HCT116 (cell line): ENCODE results near the gene UAP1. TPM values are rescaled to one million over a fixed set of nuclear protein-coding genes. Genes with fewer than 3 reads are reported as not detected.

ENCODE experiments used
- ATAC-seq: fragments of 200-7000 bp; cut with Tn5 transposase; 2 replicates; pipeline ENCODE4 v1.9.1; 2020; ENCODE audit warnings: mild to moderate bottlenecking, moderate library complexity
- BruUV-seq: library from RNA; stranded (reverse); fragments of 400-500 nt; replicated peaks from 2 replicates; lab custom pipeline; 2021; lab: Mats Ljungman, UMichigan
- CTCF ChIA-PET: fragments of 300-600 bp; sonication (Branson Sonifier 250); formaldehyde crosslinking; loops from one replicate; lab custom pipeline; 2021; ENCODE audit warnings: antibody characterized with exemption; lab: Charles Lee
- POLR2A ChIA-PET: fragments of 300-600, 350-600 bp; sonication (Branson Sonifier 250); formaldehyde crosslinking; loops from one replicate; lab custom pipeline; 2021; ENCODE audit warnings: antibody characterized with exemption; lab: Charles Lee
- RAD21 ChIA-PET, 2 experiments: fragments of 300-600 bp; sonication (Branson Sonifier 250); formaldehyde crosslinking; loops; one replicate each; lab custom pipeline; 2023; ENCODE audit warnings: low total read pairs in 2 of 2; ENCODE audit not compliant: uncharacterized antibody in 2 of 2, unreplicated experiment in 2 of 2, low non-redundant PET in 1 of 2; lab: Charles Lee
- DNase-seq: peaks from one replicate; pipeline ENCODE4 v3.0.0-alpha.2; 2010; ENCODE audit warnings: low read depth, low spot score
- H2AFZ ChIP-seq: fragments of 200-600 bp; shearing (Covaris generic), sonication (generic); 2 replicates; pipeline ENCODE4 v1.6.1; 2017; ENCODE audit warnings: low read depth, mixed run types, mixed read lengths, antibody characterized with exemption, low read length; ENCODE audit not compliant: poor library complexity, severe bottlenecking
- H3K27ac ChIP-seq: 2 replicates; pipeline ENCODE4 v1.5.1; 2012; ENCODE audit warnings: low read depth, low read length
- H3K27me3 ChIP-seq: fragments of 200-600 bp; sonication (generic); 2 replicates; pipeline ENCODE4 v1.6.1; 2016; ENCODE audit warnings: mixed run types, low read length, mixed read lengths; ENCODE audit not compliant: insufficient read depth
- H3K36me3 ChIP-seq, 2 experiments: fragments of 200-500 bp in 1 of 2; fragments of 200-600 bp in 1 of 2; sonication (Bioruptor generic) in 1 of 2; sonication (generic) in 1 of 2; 2 replicates each; pipeline versions ENCODE4 v1.5.1 to v1.6.1; 2014 to 2016; ENCODE audit warnings: low read length in 2 of 2, inconsistent platforms in 1 of 2, mixed read lengths in 1 of 2, mixed run types in 1 of 2; ENCODE audit not compliant: insufficient read depth in 2 of 2, control insufficient read depth in 1 of 2
- H3K4me1 ChIP-seq, 2 experiments: fragments of 200-600 bp in 1 of 2; sonication (generic) in 1 of 2; 2 replicates each; pipeline versions ENCODE4 v1.5.1 to v1.6.1; 2012 to 2017; ENCODE audit warnings: low read length in 2 of 2, inconsistent platforms in 1 of 2, mild to moderate bottlenecking in 1 of 2, mixed read lengths in 1 of 2, mixed run types in 1 of 2, moderate library complexity in 1 of 2; ENCODE audit not compliant: insufficient read depth in 2 of 2, control insufficient read depth in 1 of 2
- H3K4me2 ChIP-seq: fragments of 200-600 bp; sonication (generic); 2 replicates; pipeline ENCODE4 v1.6.1; 2017; ENCODE audit warnings: mixed run types, low read length, mixed read lengths
- H3K4me3 ChIP-seq, 2 experiments: fragments of 200-600 bp in 1 of 2; sonication (generic) in 1 of 2; replicated peaks in 1 of 2; 2 replicates each; pipeline ENCODE4 v1.5.1; 2011 to 2016; ENCODE audit warnings: low read length in 2 of 2, control low read depth in 1 of 2, low read depth in 1 of 2, mild to moderate bottlenecking in 1 of 2, mixed read lengths in 1 of 2, mixed run types in 1 of 2
- H3K79me2 ChIP-seq: fragments of 200-600 bp; sonication (generic); 2 replicates; pipeline ENCODE4 v1.6.1; 2017; ENCODE audit warnings: mild to moderate bottlenecking, mixed run types, low read length, moderate library complexity, mixed read lengths; ENCODE audit not compliant: insufficient read depth
- H3K9ac ChIP-seq: fragments of 200-600 bp; sonication (generic); 2 replicates; pipeline ENCODE4 v1.6.1; 2016; ENCODE audit warnings: low read length, mixed read lengths
- H3K9me2 ChIP-seq: fragments of 200-600 bp; sonication (generic), shearing (Covaris generic); 2 replicates; pipeline ENCODE4 v1.6.1; 2017; ENCODE audit warnings: mixed run types, mild to moderate bottlenecking, moderate library complexity; ENCODE audit not compliant: insufficient read depth
- H3K9me3 ChIP-seq, 2 experiments: fragments of 200-500 bp in 1 of 2; fragments of 200-600 bp in 1 of 2; sonication (Bioruptor generic) in 1 of 2; sonication (generic) in 1 of 2; 2 replicates each; pipeline ENCODE4 v1.6.1; 2014 to 2017; ENCODE audit warnings: low read length in 2 of 2, mixed read lengths in 2 of 2, inconsistent platforms in 1 of 2, low read depth in 1 of 2, mild to moderate bottlenecking in 1 of 2, mixed run types in 1 of 2, moderate library complexity in 1 of 2; ENCODE audit not compliant: control insufficient read depth in 1 of 2, insufficient read depth in 1 of 2
- H4K20me1 ChIP-seq: fragments of 200-600 bp; sonication (generic), shearing (Covaris generic); 2 replicates; pipeline ENCODE4 v1.6.1; 2017; ENCODE audit warnings: mixed run types, mild to moderate bottlenecking, moderate library complexity; ENCODE audit not compliant: insufficient read depth
- ATF3 ChIP-seq: IDR thresholded peaks from 2 replicates; pipeline ENCODE4 v1.6.1; 2012
- CEBPB ChIP-seq: IDR thresholded peaks from 2 replicates; pipeline ENCODE4 v1.6.1; 2012; ENCODE audit warnings: low read depth
- CTCF ChIP-seq, 3 experiments: fragments of 200-600 bp in 1 of 3; sonication (generic) in 1 of 3; IDR thresholded peaks in 2 of 3; conservative IDR thresholded peaks in 1 of 3; 2 replicates each; pipeline ENCODE4 v1.5.1; 2012 to 2017; ENCODE audit warnings: low read depth in 2 of 3, low read length in 2 of 3, antibody characterized with exemption in 1 of 3, borderline replicate concordance in 1 of 3, control low read depth in 1 of 3, mild to moderate bottlenecking in 1 of 3, mixed read lengths in 1 of 3, mixed run types in 1 of 3, moderate library complexity in 1 of 3; ENCODE audit not compliant: insufficient read depth in 1 of 3
- EGR1 ChIP-seq: IDR thresholded peaks from 2 replicates; pipeline ENCODE4 v1.6.1; 2012; ENCODE audit warnings: low read depth
- ELF1 ChIP-seq: IDR thresholded peaks from 2 replicates; pipeline ENCODE4 v1.6.1; 2012; ENCODE audit warnings: low read depth, borderline replicate concordance
- EZH2 ChIP-seq: fragments of 200-600 bp; sonication (generic); IDR thresholded peaks from 2 replicates; pipeline ENCODE4 v1.6.1; 2017; ENCODE audit warnings: antibody characterized with exemption, mixed run types
- EZH2phosphoT487 ChIP-seq: fragments of 200-600 bp; IDR thresholded peaks from 2 replicates; pipeline ENCODE4 v1.6.1; 2018; ENCODE audit warnings: antibody characterized with exemption, borderline replicate concordance
- FOSL1 ChIP-seq: IDR thresholded peaks from 2 replicates; pipeline ENCODE4 v1.6.1; 2012; ENCODE audit warnings: low read depth
- POLR2A ChIP-seq: IDR thresholded peaks from 2 replicates; pipeline ENCODE4 v1.7.0; 2011; ENCODE audit warnings: borderline replicate concordance; ENCODE audit not compliant: insufficient read depth, insufficient read length; ENCODE audit errors: extremely low read depth
- POLR2AphosphoS5 ChIP-seq: IDR thresholded peaks from 2 replicates; pipeline ENCODE4 v1.6.1; 2011; ENCODE audit warnings: mild to moderate bottlenecking, low read depth, low read length, moderate library complexity
- RAD21 ChIP-seq: IDR thresholded peaks from 2 replicates; pipeline ENCODE4 v1.6.1; 2012; ENCODE audit warnings: low read depth, mild to moderate bottlenecking
- REST ChIP-seq: IDR thresholded peaks from 2 replicates; pipeline ENCODE4 v1.6.1; 2012; ENCODE audit warnings: low read depth
- SIN3A ChIP-seq: IDR thresholded peaks from 2 replicates; pipeline ENCODE4 v1.6.1; 2012; ENCODE audit warnings: low read depth
- SP1 ChIP-seq: IDR thresholded peaks from 2 replicates; pipeline ENCODE4 v1.6.1; 2012; ENCODE audit warnings: low read depth
- SRF ChIP-seq: IDR thresholded peaks from 2 replicates; pipeline ENCODE4 v1.6.1; 2012; ENCODE audit warnings: low read depth
- TCF7L2 ChIP-seq: IDR thresholded peaks from 2 replicates; pipeline ENCODE4 v1.7.0; 2011; ENCODE audit warnings: borderline replicate concordance, inconsistent platforms; ENCODE audit not compliant: insufficient read depth, insufficient read length; ENCODE audit errors: extremely low read depth
- YY1 ChIP-seq: IDR thresholded peaks from 2 replicates; pipeline ENCODE4 v1.6.1; 2011; ENCODE audit warnings: low read length, low read depth, moderate library complexity, mild to moderate bottlenecking; ENCODE audit not compliant: insufficient replicate concordance; ENCODE audit errors: extremely low read depth
- ZBTB33 ChIP-seq: IDR thresholded peaks from 2 replicates; pipeline ENCODE4 v1.6.1; 2011; ENCODE audit warnings: mild to moderate bottlenecking, low read length, moderate library complexity; ENCODE audit not compliant: insufficient replicate concordance; ENCODE audit errors: extremely low read depth
- ZFX ChIP-seq: fragments of 450-650 bp; IDR thresholded peaks from 2 replicates; pipeline ENCODE4 v1.6.1; 2017
- ZNF274 ChIP-seq: fragments of 200-500 bp; sonication (Bioruptor generic); IDR thresholded peaks from 2 replicates; pipeline ENCODE4 v1.6.1; 2014; ENCODE audit warnings: mild to moderate bottlenecking, low read depth, low read length, inconsistent platforms
- intact Hi-C: fragments of 100-400 bp; cut with micrococcal nuclease; formaldehyde crosslinking; loops from 2 replicates; pipeline ENCODE4 v1.10.0; 2022
- total RNA-seq: library from RNA; stranded (reverse); gene quantifications from one replicate; pipeline ENCODE4 v1.2.1, GENCODE V29; 2021; ENCODE audit not compliant: unreplicated experiment

UAP1 gene
- total RNA-seq, 1 experiment from 2014 or later: 51.4 TPM

- Histone ChIP-seq H3K36me3 (peaks cover 13 to 17% of the 10 kb centered on the region in 2 experiments; a peak in 3 of 4 replicates), H2AFZ (no peak overlapping the region), H3K9me3 (no peaks in the 10 kb centered on the region), H3K27ac (no peak overlapping the region), H3K9me2 (no peaks in the 10 kb centered on the region), H3K9ac (no peak overlapping the region), H3K4me1 (no peaks in the 10 kb centered on the region), H3K4me3 (no peak overlapping the region), H4K20me1 (no peaks in the 10 kb centered on the region), H3K79me2 (no peaks in the 10 kb centered on the region), H3K27me3 (no peaks in the 10 kb centered on the region)
- ChIA-PET CTCF (no interaction called here), POLR2A (no interaction called here), RAD21 (no interaction called here)
- intact Hi-C loops: no loop called here
- BruUV-seq: no TSS peak
- ATAC-seq (no peak), DNase-seq (no peak)
- no peak for TF ChIP-seq SP1
- TF ChIP-seq ZFX: no peak
- TF ChIP-seq YY1: no peak
- no peak for TF ChIP-seq TCF7L2
- TF ChIP-seq REST: no peak
- no peak for TF ChIP-seq SRF
- TF ChIP-seq RAD21: no peak
- no peak for TF ChIP-seq ZBTB33
- no peak for TF ChIP-seq EZH2
- TF ChIP-seq EGR1: no peak
- no peak for TF ChIP-seq CEBPB
- no peak for TF ChIP-seq ATF3
- no peak for TF ChIP-seq POLR2A
- no peak for TF ChIP-seq POLR2AphosphoS5
- no peak for TF ChIP-seq SIN3A
- TF ChIP-seq ELF1: no peak
- no peak for TF ChIP-seq FOSL1
- no peak for TF ChIP-seq CTCF (IDR thresholded peaks at IDR 0.05 in 2 of 3, conservative IDR thresholded peaks at IDR 0.05 in 1 of 3; ENCODE audit: borderline replicate concordance in 1 of 3, insufficient read depth in 1 of 3, low read depth in 2 of 3, low read length in 2 of 3)
- TF ChIP-seq ZNF274: no peak
- no peak for TF ChIP-seq EZH2phosphoT487
- TF ChIP-seq, all 23 proteins: peak for 0
- no peak overlapping the region for H3K4me2 ChIP-seq
Observed at GRCh38 chr1:162587347-162587746, 25.8 kb downstream of the UAP1 start.
